Mucosa of rectum (tissue), 2 donors: ENCODE measurements around the gene NAA10.

Experiments used
- H3K27ac ChIP-seq, 2 donors: one replicate each; pipeline ENCODE4 v1.7.0; 2013; ENCODE audit warnings: inconsistent platforms in 2 of 2, low read depth in 2 of 2, low read length in 2 of 2
- H3K27me3 ChIP-seq, 2 donors: one replicate each; pipeline ENCODE4 v1.7.0; 2013; ENCODE audit warnings: low read length in 2 of 2; ENCODE audit not compliant: control insufficient read depth in 2 of 2, insufficient read depth in 2 of 2
- H3K36me3 ChIP-seq, 2 donors: one replicate each; pipeline ENCODE4 v1.7.0; 2013; ENCODE audit warnings: low read length in 2 of 2; ENCODE audit not compliant: control insufficient read depth in 2 of 2, insufficient read depth in 2 of 2
- H3K4me1 ChIP-seq, 2 donors: one replicate each; pipeline ENCODE4 v1.7.0; 2013; ENCODE audit warnings: low read length in 2 of 2, mild to moderate bottlenecking in 1 of 2; ENCODE audit not compliant: control insufficient read depth in 2 of 2, insufficient read depth in 2 of 2
- H3K4me3 ChIP-seq, 2 donors: one replicate each; pipeline ENCODE4 v1.7.0; 2013; ENCODE audit warnings: low read length in 2 of 2
- H3K9ac ChIP-seq, 2 donors: one replicate each; pipeline ENCODE4 v1.7.0; 2013; ENCODE audit warnings: low read length in 2 of 2, low read depth in 1 of 2, mild to moderate bottlenecking in 1 of 2
- H3K9me3 ChIP-seq, 2 donors: one replicate each; pipeline ENCODE4 v1.7.0; 2013; ENCODE audit warnings: low read length in 2 of 2; ENCODE audit not compliant: control insufficient read depth in 2 of 2
- donor health status: healthy.
- donor health status: Normal muscosa, but diverticular disease.

The NAA10 gene

DNA sequence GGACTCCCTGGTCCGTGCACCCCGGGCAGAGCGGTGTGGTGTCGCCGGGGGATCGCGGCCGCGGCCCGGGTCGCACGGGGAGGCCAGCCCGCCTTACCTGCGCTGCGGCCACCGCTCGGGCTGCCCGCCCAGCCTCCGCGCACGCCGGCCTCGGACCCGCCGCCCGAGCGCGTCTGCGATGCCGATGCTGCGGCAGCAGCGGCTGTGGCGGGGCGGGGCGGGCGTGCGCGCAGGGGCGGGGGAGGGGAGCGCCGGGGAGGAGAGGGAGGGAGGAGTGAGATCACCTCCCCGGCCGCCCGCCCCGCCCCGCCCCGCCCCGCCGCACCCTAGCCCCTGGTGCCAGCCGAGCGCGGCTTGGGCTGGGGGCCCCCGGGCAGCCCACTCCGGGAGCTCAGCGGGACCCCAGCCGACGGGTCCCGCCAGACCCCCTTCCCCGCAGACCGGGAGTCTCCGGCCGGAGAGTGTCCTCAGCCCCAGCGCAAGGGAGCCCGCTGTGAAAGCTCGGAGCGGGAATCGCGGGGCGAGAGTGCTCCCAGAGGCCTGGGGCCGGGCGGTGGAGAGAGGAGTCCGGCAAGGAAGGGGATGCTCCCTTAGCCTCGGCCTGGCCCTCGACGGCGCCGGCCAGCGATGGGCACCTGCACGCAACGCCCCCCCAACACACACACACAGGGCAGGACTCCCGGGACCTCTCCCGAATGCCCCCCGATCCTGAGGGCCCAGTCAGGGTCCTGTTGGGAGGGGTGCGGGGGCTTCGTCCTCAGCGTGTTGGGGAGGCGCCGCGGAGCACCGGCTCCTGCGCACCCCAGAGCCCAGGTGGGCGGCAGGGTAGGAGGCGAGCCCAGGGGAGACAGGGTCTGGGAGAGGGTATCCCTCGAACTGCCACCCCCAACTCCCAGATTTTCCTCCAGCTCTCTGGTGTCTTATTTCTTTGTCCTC, 48.6 kb downstream of the NAA10 start, which contains the start of gene L1CAM:
Gene L1CAM, minus strand, starts transcription at position 206 of the 936 bp plus-strand sequence. CDS start 10,337 bp downstream, outside the sequence.
- no peaks in the 10 kb centered on the region for H3K9me3 ChIP-seq
- H3K9ac ChIP-seq = no peak within 1 kb of the TSS
- peaks cover 44 to 45% of the 10 kb centered on the region in 2 donors for H3K27me3 ChIP-seq
- no peak within 1 kb of the TSS for H3K4me3 ChIP-seq
- no peak within 1 kb of the TSS for H3K27ac ChIP-seq
- no peaks in the 10 kb centered on the region for H3K36me3 ChIP-seq
- no peaks in the 10 kb centered on the region for H3K4me1 ChIP-seq

DNA sequence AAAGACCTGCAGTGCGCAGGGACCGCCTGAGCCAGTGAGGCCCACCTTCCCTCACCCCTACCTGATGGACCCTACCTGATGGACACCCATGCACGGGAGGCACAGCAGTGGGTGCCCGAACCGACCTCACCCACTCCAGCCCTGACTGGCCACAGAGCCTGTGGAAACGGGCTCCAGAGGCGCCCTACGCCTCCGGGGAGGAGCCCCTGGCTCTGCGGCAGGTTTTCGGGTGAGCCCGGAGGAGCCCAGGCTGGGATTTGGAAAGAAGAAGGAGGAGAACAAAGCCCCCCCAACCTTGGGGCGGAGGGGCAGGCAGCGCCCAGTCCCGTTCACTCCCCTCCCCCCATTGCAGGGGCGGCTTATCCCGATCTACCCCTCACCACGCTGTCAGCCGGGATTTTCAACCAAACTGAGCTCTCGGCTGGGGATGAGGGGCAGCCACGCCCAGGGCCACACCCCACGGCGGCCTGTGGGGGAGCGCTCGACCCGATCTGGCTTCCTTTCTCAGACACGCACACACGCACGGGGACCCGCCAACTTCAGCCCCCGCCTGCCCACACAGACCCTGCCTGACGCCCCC, 49.5 kb downstream of the NAA10 start:
- H3K27ac ChIP-seq = no peak overlapping the region
- H3K4me1 ChIP-seq = no peaks in the 10 kb centered on the region
- no peak overlapping the region for H3K9ac ChIP-seq
- H3K4me3 ChIP-seq = no peak overlapping the region
- peaks cover 46 to 48% of the 10 kb centered on the region in 2 donors for H3K27me3 ChIP-seq
- H3K9me3 ChIP-seq = no peaks in the 10 kb centered on the region
- no peaks in the 10 kb centered on the region for H3K36me3 ChIP-seq

DNA sequence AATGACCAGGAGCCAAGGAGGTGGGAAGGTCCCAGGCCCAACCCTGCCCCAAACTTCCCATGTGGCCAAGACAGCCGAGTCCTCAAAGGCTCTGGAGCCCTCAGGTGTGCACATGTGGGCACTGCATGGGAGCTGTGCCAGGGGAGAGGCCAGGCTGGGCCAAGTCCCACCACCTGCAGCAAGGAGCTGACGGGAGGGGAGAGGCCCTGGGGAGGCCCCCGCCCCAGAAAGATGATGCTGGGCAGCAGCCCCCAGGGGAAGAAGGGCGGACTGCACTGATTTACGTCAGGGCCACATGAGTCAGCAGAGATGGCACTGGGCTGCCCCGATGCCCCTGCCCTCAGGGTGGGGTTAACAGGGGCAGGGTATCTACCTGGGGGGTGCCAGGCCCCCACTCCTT, 50.2 kb downstream of the NAA10 start:
- H3K9me3 ChIP-seq = no peaks in the 10 kb centered on the region
- H3K9ac ChIP-seq = no peak overlapping the region
- H3K36me3 ChIP-seq = no peaks in the 10 kb centered on the region
- no peaks in the 10 kb centered on the region for H3K4me1 ChIP-seq
- H3K27me3 ChIP-seq = peaks cover 52% of the 10 kb centered on the region in 2 donors
- no peak overlapping the region for H3K27ac ChIP-seq
- H3K4me3 ChIP-seq = no peak overlapping the region

DNA sequence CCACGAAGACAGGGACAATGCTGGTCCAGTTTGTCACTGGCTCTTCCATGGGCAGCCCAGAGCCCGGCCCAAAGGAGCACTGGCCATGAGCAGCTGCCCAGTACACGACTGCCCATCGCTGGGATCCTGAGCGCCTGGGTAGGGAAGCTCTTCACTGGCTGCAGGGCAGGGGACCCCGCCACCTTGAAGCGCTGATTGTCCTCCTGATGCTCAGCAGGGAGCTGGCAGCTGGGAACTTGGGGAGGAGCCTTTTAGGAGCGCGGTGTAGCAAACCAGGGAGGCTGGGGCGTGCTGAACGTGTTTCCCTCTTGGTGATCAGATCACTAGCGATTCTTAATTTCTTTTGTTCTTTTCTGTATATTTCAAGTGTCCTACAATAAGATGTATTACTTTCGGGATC, 50.7 kb downstream of the NAA10 start:
- H3K9ac ChIP-seq = no peak overlapping the region
- no peak overlapping the region for H3K27ac ChIP-seq
- no peaks in the 10 kb centered on the region for H3K36me3 ChIP-seq
- H3K4me1 ChIP-seq = no peaks in the 10 kb centered on the region
- H3K27me3 ChIP-seq = peaks cover 52 to 54% of the 10 kb centered on the region in 2 donors
- no peak overlapping the region for H3K4me3 ChIP-seq
- H3K9me3 ChIP-seq = no peaks in the 10 kb centered on the region

DNA sequence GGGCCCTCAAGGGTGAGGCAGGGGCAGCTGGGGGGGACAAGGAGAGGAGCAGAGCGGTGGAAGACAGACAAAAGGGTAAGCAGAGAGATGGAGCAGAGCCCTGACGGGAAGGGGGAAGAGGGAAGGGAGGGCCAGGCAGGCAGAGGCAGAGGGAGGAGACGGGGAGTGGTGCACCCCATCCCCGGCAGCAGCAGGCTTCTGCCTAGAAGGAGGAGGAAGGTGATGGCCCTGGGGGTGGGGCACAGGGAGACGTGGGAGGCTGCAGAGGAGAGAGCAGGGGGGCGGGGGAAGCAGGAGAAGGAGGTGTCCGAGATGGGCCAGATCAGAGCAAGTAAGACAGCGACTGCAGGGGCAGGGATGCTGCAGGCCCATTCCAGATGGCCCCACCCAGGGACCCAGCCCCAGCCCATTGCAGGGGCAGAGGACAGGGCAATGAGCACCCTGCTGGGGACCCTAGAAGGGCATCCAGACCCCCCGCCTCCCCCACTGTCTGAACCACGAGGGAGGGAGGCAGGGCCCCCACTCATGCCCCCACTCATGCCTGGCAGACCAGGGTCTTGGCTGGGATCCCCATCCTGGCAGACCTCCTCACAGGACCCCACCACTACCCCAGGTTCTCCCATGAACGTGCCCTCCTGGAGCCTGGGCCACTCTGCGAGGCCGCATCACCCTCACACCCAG, 51.5 kb downstream of the NAA10 start:
- H3K27me3 ChIP-seq = peaks cover 56% of the 10 kb centered on the region in 2 donors
- no peak overlapping the region for H3K9ac ChIP-seq
- no peaks in the 10 kb centered on the region for H3K36me3 ChIP-seq
- no peak overlapping the region for H3K27ac ChIP-seq
- H3K9me3 ChIP-seq = no peaks in the 10 kb centered on the region
- H3K4me3 ChIP-seq = no peak overlapping the region
- no peaks in the 10 kb centered on the region for H3K4me1 ChIP-seq

DNA sequence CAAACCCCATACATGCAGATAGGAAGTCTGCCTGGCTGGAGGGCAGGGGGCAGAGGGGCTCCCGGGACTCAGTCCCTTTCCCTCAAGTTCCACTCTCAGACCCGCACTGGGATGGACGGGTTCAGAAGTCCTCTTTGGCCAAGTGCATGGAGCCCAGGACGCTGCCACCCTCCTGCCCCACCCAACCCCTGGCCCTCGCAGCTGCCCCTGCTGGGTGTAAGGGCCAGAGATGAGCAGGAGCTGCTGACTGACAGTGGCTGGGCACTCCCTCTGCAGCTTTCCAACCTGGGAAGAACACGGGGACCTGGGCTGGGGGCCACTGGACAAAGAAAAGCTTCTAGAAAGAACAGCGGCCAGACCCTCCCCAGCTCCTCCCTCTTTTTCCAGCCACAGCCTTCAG, 52.3 kb downstream of the NAA10 start:
- H3K27ac ChIP-seq = no peak overlapping the region
- no peak overlapping the region for H3K9ac ChIP-seq
- H3K9me3 ChIP-seq = no peaks in the 10 kb centered on the region
- no peaks in the 10 kb centered on the region for H3K4me1 ChIP-seq
- peaks cover 54 to 59% of the 10 kb centered on the region in 2 donors for H3K27me3 ChIP-seq
- H3K36me3 ChIP-seq = no peaks in the 10 kb centered on the region
- H3K4me3 ChIP-seq = no peak overlapping the region

DNA sequence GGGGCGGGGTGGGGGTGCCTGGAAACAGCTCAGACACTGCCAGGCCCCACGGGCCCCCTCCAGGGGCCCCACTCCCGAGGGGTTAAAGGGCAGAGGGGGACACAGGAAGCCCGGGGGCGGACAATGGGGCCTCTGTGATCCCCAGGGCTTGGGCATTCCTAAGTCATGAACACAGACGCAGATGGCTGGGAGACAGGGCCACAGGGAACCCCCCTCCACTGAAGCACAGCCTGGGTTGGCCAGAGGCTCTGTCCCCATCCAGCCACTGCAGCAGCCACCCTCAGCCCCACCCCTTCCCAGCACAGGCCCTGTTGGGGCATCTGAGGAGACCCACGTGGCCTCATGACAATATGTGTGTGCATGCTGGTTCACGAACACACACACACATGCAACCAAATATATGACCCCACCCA, 52.7 kb downstream of the NAA10 start:
- H3K4me1 ChIP-seq = no peaks in the 10 kb centered on the region
- H3K27ac ChIP-seq = no peak overlapping the region
- no peak overlapping the region for H3K9ac ChIP-seq
- no peak overlapping the region for H3K4me3 ChIP-seq
- no peaks in the 10 kb centered on the region for H3K9me3 ChIP-seq
- H3K36me3 ChIP-seq = no peaks in the 10 kb centered on the region
- peaks cover 52 to 55% of the 10 kb centered on the region in 2 donors for H3K27me3 ChIP-seq

DNA sequence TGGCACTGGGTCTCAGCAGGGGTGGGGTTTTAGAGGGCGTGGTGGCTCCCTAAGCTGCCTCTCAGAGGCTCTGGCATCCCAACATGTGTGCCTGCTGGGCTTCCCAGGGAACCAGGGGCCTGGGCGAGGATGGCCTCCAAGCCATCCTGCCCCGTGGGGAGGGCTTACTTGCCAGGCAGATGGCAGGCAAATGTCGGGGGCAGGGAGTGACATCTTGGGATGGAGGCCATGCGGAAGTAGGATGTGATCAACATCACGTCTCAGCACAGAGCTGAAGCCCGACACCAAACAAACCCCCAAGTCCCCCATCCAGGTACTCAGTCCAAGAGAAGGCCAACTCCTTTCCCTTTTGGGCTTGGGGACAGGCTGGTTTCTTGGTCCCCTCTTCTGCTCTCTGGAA, 53.6 kb downstream of the NAA10 start:
- Histone ChIP-seq H3K36me3 (no peaks in the 10 kb centered on the region), H3K27me3 (peaks cover 52 to 57% of the 10 kb centered on the region in 2 donors), H3K9ac (no peak overlapping the region), H3K27ac (no peak overlapping the region), H3K4me1 (no peaks in the 10 kb centered on the region), H3K9me3 (no peaks in the 10 kb centered on the region), H3K4me3 (no peak overlapping the region)

DNA sequence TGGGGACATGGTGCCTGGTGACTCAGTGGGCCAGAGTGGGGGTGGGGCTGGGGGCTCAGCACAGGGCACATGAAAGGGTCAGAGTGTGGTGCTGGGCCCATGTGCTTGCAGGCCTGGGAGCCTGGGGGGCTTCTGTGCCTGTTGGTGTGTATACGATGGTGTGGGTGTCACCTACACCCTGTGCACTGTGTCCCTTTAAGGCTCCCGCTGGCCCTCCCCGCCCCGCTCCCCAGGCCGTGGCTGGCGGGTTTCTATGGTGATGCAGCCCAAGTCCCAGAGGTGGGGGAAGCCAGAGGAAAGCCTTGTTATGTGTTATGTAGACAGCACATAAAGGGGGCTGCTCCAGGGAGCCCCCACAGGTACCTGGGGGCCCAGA, 54.4 kb downstream of the NAA10 start:
- H3K9me3 ChIP-seq = no peaks in the 10 kb centered on the region
- H3K4me3 ChIP-seq = no peak overlapping the region
- H3K9ac ChIP-seq = no peak overlapping the region
- H3K27ac ChIP-seq = no peak overlapping the region
- no peaks in the 10 kb centered on the region for H3K36me3 ChIP-seq
- peaks cover 52 to 59% of the 10 kb centered on the region in 2 donors for H3K27me3 ChIP-seq
- no peaks in the 10 kb centered on the region for H3K4me1 ChIP-seq
